ENCODE measurements around the gene PMIS2.

The PMIS2 gene

DNA sequence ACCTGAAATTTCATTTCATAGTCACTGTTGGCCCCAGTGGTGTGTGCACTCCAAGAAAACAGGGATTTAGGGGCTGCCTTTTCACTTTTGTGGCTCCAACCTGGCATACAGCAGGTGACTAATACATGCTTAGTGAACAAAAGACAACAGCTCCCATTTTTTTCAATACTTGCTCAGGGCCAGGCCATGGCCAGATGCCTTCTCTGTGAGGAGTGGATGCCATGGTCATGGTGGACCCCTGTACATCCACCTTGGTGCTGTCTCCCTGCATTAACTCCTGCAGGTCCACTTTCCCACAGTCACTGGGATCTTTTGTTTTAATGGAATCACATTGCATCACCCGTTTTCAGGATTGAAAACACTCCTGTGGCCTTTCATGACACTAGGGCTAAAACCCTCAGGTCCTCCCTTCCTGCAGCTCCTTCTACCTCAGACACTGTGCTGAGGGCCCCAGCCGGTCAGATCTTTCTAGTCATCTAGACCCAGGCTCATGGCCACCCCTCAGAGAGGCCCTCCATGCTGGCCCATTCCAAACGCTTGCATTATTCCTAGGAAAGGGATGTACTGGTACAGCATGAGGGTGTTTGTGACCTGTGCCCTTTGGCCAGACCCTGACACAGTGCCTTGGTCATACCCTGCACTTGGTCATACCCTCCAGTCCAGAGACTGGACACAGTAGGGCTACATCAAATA is 41.7 kb upstream of the PMIS2 start:
- no peak for DNase-seq (ENCODE audit: low spot score)
- Histone ChIP-seq H3K27ac (peak overlapping the region in 1 of 2 donors; percentile 91), H3K4me3 (peak overlapping the region; percentile 92)
- TF ChIP-seq, protein P1, sequence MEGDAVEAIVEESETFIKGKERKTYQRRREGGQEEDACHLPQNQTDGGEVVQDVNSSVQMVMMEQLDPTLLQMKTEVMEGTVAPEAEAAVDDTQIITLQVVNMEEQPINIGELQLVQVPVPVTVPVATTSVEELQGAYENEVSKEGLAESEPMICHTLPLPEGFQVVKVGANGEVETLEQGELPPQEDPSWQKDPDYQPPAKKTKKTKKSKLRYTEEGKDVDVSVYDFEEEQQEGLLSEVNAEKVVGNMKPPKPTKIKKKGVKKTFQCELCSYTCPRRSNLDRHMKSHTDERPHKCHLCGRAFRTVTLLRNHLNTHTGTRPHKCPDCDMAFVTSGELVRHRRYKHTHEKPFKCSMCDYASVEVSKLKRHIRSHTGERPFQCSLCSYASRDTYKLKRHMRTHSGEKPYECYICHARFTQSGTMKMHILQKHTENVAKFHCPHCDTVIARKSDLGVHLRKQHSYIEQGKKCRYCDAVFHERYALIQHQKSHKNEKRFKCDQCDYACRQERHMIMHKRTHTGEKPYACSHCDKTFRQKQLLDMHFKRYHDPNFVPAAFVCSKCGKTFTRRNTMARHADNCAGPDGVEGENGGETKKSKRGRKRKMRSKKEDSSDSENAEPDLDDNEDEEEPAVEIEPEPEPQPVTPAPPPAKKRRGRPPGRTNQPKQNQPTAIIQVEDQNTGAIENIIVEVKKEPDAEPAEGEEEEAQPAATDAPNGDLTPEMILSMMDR (IDR thresholded peaks at IDR 0.05), result no peak

DNA sequence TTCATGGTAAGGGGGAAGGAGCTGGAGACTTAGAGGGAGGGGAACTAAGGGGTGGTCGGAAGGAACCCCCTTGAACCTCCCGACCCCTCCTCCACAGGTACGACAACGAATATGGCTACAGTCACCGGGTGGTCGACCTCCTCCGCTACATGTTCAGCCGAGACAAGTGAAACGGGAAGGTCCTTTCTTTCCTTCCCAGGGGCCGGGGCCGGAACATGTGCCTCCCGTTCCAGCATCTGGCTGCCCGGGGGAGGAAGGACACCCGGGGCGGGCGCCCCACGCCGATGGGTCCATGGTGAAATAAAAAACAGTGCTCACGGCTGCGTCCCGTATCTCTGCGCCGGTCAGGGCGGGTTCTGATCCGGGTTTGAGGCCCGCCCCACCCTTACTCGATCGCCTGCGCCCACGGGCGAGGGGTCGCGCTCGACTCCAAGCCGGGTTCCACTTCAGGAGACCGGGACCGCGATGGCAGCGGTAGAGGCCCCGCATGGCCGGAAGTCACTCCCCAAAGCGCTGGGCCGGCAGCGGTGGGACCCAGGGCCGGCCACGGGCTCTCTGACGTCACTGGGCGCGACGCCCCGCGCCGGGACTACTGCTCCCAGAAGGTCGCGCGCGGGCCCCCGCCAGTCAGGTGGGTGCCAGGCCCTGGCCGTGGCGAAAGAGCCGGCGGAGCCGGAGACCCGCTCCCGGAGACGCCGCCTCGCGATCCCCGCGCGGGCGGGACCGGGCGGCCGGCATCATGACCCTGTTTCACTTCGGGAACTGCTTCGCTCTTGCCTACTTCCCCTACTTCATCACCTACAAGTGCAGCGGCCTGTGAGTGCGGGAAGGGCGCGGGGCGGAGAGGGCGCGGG is 40.7 kb upstream of the PMIS2 start, which contains the start of gene TMEM147:
Gene TMEM147, plus strand, starts transcription at position 626 of the 854 bp plus-strand sequence. Its CDS starts 114 bp downstream, at position 740.
- H3K27ac ChIP-seq, result peak within 1 kb of the TSS; percentile 46 to 91
- DNase-seq (ENCODE audit: low spot score), result peak; percentile 92
- peak within 1 kb of the TSS; percentile 92 for H3K4me3 ChIP-seq
- TF ChIP-seq, protein P1 (IDR thresholded peaks at IDR 0.05), result no peak

DNA sequence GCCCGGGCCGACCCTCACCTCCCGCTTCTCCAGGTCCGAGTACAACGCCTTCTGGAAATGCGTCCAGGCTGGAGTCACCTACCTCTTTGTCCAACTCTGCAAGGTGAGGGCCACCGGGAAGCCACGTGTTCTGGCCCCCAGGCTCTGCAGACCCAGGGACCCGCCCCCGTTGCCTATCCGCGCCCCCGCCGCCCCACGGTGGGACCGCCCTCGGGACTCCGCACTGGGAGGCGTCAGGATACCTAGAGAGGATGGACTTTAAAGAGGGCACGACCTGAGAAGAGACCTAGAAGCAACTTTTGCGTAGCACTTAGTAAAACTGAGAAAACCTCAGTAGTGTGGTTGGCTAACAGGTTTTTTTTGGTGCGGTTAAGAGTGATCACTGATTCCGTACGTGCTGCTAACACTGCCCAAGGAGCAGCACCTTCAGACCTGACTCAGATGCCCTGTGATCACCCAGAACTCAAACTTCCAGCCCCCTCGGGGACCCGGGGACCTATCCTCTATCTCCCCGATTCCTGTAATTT is 40.1 kb upstream of the PMIS2 start:
- TF ChIP-seq, protein P1 (IDR thresholded peaks at IDR 0.05), result no peak
- Histone ChIP-seq H3K4me3 (peak overlapping the region; percentile 92), H3K27ac (peak overlapping the region; percentile 46 to 91)
- no peak for DNase-seq (ENCODE audit: low spot score)

DNA sequence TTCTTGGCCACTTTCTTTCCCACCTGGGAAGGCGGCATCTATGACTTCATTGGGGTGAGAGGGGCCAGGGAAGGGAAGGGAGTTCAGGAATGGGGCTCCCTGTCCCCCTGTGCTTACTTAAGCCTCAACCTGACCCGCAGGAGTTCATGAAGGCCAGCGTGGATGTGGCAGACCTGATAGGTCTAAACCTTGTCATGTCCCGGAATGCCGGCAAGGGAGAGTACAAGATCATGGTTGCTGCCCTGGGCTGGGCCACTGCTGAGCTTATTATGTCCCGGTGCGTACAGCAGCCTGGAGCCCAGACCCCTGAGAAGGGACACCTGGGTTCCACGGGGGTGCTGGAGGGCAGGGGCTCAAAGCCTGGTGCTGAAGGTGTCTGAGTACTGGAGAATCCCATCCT is 39.4 kb upstream of the PMIS2 start:
- H3K27ac ChIP-seq, result no peak overlapping the region
- TF ChIP-seq, protein P1 (IDR thresholded peaks at IDR 0.05), result no peak
- DNase-seq (ENCODE audit: low spot score), result no peak
- H3K4me3 ChIP-seq, result peak overlapping the region; percentile 92

DNA sequence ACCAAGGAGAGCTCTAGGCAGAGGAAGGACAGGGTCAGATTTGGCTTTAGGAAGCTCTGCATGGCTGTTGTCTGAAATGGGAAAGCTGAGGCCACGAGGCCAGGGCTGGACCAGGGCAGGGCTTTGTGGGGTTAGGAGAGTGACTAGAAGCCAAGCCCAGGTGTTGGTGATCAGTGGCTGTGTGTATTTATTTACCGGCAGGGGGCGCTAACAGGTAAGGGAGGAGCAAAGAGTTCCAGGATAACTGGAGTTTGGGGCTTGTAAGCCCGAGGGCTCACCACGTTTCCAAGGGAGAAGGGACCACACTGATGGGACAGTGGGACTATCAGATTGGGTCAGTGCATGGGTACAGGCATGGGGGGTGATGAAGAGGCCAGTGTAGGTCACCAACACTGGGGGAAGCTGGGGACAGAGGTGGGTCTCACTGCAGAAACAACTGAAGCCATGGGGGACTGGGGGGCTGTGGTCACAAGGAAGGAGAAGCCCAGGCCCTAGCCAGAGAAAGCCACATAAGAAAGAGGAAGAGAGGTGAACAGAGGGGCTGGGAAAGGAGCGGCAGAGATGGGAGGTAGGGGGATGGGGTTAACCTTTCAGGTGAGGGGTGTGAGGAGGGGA is 36.7 kb upstream of the PMIS2 start:
- H3K27ac ChIP-seq, result no peak overlapping the region
- H3K4me3 ChIP-seq, result no peak overlapping the region
- DNase-seq (ENCODE audit: low spot score), result no peak
- TF ChIP-seq, protein P1 (IDR thresholded peaks at IDR 0.05), result peak; percentile 56

DNA sequence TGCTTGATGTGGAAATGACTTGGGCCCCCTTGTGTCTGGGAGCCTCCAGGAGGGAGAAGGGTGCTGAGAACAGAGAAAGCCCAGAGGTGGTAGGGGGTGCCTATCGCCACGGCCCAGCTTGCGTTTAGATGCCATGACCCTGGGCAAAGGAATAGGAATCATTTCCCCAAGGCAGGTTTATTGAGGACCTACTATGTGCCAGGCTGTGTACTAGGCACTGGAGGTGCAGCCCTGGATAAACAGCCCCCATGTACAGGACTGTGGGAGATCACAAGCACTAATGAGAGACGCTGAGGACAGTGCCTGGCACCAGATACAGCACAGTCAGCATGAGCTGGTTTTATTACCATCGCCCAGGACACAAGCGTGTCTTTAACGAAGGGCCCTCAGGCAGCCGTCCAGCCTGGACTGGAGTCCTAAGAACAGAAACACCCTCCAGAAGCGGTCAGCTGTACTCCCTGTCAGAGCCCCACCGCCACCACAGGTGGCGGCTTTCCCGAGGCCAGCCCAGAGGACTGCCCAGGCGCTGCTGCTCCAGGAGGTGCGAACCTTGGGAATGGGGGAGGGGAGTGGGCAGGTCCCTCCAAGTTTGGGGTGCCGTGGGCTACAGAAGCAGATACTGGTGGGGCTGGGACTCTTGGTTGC is 36.0 kb upstream of the PMIS2 start:
- no peak for DNase-seq (ENCODE audit: low spot score)
- H3K4me3 ChIP-seq, result no peak overlapping the region
- no peak overlapping the region for H3K27ac ChIP-seq
- TF ChIP-seq, protein P1 (IDR thresholded peaks at IDR 0.05), result no peak
